Measurements from ENCODE around the gene PLEK.

GRCh38 chr2:68416081-68416675 lies 51.1 kb downstream of the PLEK start:
- TF ChIP-seq CTCF (IDR thresholded peaks at IDR 0.05) (no peak), POLR2A (IDR thresholded peaks at IDR 0.05) (no peak)
